Esophagus squamous epithelium (tissue), 5 donors: ENCODE results near the gene PSD2. TPM values are rescaled to one million over a fixed set of nuclear protein-coding genes. Genes with fewer than 3 reads are reported as not detected.

Source experiments
- DNase-seq: peaks from one replicate; lab custom pipeline; 2025; lab: John Stamatoyannopoulos, UW
- H3K27ac ChIP-seq, 4 donors: fragments of 200-600 bp; sonication (generic); one replicate each; pipeline ENCODE4 v1.5.1; 2016 to 2019; ENCODE audit warnings: mild to moderate bottlenecking in 1 of 4
- H3K27me3 ChIP-seq, 4 donors: fragments of 200-600 bp; sonication (generic); 1 replicate in 3 of 4; 2 replicates in 1 of 4; pipeline versions ENCODE4 v1.5.1 to v1.6.0; 2017 to 2021; ENCODE audit warnings: antibody characterized with exemption in 1 of 4
- H3K36me3 ChIP-seq, 3 donors: fragments of 200-600 bp; sonication (generic); one replicate each; pipeline ENCODE4 v1.5.1; 2016 to 2019
- H3K4me1 ChIP-seq, 3 donors: fragments of 200-600 bp; sonication (generic); one replicate each; pipeline ENCODE4 v1.5.1; 2017 to 2019
- H3K4me3 ChIP-seq, 4 donors: fragments of 200-600 bp; sonication (generic); 1 replicate in 3 of 4; 2 replicates in 1 of 4; pipeline ENCODE4 v1.5.1; 2016 to 2019; ENCODE audit warnings: mild to moderate bottlenecking in 2 of 4, moderate library complexity in 1 of 4
- H3K9me3 ChIP-seq, 3 donors: fragments of 200-600 bp; sonication (generic); one replicate each; pipeline ENCODE4 v1.5.1; 2016 to 2019
- POLR2A ChIP-seq, 4 donors: fragments of 450-650 bp; IDR thresholded peaks; one replicate each; pipeline ENCODE4 v1.6.1; 2017; ENCODE audit warnings: antibody characterized with exemption in 4 of 4, mild to moderate bottlenecking in 4 of 4, moderate library complexity in 3 of 4
- WGBS, 2 donors: methylation state at CpG; one replicate each; pipeline ENCODE4 v1.1.5; 2018; 5-methylcytosine and 5-hydroxymethylcytosine counted together
- intact Hi-C: fragments of 100-400 bp; cut with DNase I; formaldehyde crosslinking; loops from one replicate; pipeline ENCODE4 v1.15.0; 2022
- total RNA-seq, 4 donors: library from RNA; depleted of rRNA; stranded (reverse); fragments of >200 nt; gene quantifications; one replicate each; pipeline ENCODE4 v1.1.0, GENCODE V29; 2016
- TF ChIP-seq, protein P1 (sequence below), 6 experiments: fragments of 450-650 bp in 4 of 6; fragments of 200-600 bp in 2 of 6; sonication (generic) in 2 of 6; IDR thresholded peaks; one replicate each; pipeline ENCODE4 v1.5.1; 2016 to 2019; ENCODE audit warnings: antibody characterized with exemption in 6 of 6, mild to moderate bottlenecking in 4 of 6, moderate library complexity in 4 of 6
- donor health status: DM: yes; HTN: yes; CAD: no.

Gene PSD2
- total RNA-seq, 4 donors from 2014 or later = not detected

DNA sequence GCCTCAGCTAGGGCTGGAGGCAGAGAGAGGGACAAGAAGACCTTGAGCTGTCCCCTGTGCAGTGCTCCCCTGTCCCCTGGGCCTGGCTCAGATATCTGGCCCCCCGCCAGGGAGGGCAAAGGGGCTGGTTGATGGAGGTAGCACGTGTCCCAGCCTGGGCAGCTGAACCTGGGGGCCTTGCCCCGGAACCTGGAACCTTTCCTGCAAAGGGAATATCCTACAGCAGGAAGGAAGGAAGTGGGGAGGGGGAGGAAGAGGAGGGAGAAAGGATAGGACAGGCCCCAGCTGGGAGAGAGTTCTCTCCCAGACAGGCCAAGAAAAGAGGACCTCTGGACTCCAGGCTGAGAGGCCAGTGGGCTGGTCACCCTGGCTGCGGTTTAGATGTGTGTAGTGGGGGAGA, 27.6 kb upstream of the PSD2 start:
- H3K4me3 ChIP-seq = no peak overlapping the region
- DNase-seq = no peak
- intact Hi-C loops = no loop called here
- TF ChIP-seq POLR2A (IDR thresholded peaks at IDR 0.05) = no peak
- peaks cover 3 to 26% (median 10%) of the 10 kb centered on the region in 4 donors for H3K27me3 ChIP-seq
- H3K27ac ChIP-seq = no peak overlapping the region
- no peaks in the 10 kb centered on the region for H3K36me3 ChIP-seq
- no peaks in the 10 kb centered on the region for H3K9me3 ChIP-seq
- peaks cover 0 to 27% (median 0%) of the 10 kb centered on the region in 3 donors for H3K4me1 ChIP-seq
- 56 to 57% methylated on average over 1 to 3 of the region's 4 CpGs for WGBS, 2 donors

DNA sequence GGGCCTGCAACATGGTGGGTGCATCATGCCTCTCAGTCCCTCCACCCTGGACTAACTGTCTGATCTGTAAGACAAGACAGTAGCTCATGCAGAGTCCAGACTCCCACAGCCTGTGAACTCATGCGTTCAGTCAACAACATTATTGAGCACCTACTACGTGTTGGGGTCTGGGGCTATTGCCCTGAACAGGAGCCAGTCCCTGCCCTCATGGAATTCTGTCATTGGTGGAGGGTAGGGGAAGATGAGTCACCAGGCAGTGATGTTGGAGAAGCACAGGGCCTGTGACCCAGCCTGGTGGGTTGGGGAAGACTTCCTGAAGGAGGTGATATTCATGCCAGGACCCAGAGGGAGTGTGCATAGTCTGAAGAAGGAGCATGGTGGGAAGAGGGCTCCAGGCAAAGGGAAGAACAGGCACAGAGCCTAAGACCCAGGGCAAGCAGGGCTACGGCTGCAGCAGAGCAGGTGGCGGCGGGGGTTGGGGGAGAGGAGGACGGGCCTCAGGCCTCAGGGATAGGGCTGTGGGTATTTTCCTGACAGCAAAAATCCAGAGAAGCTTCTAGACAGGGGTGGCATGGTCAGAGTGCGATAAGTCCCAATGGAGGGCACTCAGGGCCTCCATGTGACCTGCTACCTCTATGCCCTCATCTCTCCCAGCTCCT, 26.7 kb upstream of the PSD2 start:
- DNase-seq = no peak
- no peaks in the 10 kb centered on the region for H3K36me3 ChIP-seq
- no peaks in the 10 kb centered on the region for H3K9me3 ChIP-seq
- H3K4me3 ChIP-seq = no peak overlapping the region
- intact Hi-C loops = no loop called here
- WGBS, 2 donors = 85 to 86% methylated on average over 6 to 7 of the region's 7 CpGs
- peaks cover 3 to 16% (median 9%) of the 10 kb centered on the region in 4 donors for H3K27me3 ChIP-seq
- peaks cover 0 to 27% (median 0%) of the 10 kb centered on the region in 3 donors for H3K4me1 ChIP-seq
- H3K27ac ChIP-seq = no peak overlapping the region
- TF ChIP-seq, protein P1, sequence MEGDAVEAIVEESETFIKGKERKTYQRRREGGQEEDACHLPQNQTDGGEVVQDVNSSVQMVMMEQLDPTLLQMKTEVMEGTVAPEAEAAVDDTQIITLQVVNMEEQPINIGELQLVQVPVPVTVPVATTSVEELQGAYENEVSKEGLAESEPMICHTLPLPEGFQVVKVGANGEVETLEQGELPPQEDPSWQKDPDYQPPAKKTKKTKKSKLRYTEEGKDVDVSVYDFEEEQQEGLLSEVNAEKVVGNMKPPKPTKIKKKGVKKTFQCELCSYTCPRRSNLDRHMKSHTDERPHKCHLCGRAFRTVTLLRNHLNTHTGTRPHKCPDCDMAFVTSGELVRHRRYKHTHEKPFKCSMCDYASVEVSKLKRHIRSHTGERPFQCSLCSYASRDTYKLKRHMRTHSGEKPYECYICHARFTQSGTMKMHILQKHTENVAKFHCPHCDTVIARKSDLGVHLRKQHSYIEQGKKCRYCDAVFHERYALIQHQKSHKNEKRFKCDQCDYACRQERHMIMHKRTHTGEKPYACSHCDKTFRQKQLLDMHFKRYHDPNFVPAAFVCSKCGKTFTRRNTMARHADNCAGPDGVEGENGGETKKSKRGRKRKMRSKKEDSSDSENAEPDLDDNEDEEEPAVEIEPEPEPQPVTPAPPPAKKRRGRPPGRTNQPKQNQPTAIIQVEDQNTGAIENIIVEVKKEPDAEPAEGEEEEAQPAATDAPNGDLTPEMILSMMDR (IDR thresholded peaks at IDR 0.05) = no peak
- TF ChIP-seq POLR2A (IDR thresholded peaks at IDR 0.05) = no peak

DNA sequence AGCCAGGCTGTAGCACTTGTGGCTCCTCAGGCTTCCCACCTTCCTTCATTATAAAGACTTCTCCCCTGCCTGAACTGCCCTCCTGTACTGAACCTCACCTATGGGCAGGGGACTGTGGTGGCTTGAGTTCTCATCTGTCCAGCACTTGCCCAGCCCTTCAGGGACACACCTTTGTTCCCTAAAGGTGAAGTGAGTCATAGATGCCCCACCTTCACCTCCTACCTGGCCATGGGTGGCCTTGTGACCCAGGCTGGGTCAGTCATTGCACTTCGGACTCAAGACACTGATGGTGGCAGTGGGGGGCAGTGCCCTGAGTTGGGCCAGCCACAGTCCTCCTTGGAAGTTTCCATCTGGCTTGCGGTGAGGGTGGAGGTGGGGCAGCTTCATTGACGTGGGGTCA, 26.1 kb upstream of the PSD2 start:
- Histone ChIP-seq H3K27me3 (peaks cover 0 to 14% (median 5%) of the 10 kb centered on the region in 4 donors), H3K27ac (no peak overlapping the region), H3K4me3 (no peak overlapping the region), H3K9me3 (no peaks in the 10 kb centered on the region), H3K4me1 (peaks cover 0 to 22% (median 0%) of the 10 kb centered on the region in 3 donors), H3K36me3 (no peaks in the 10 kb centered on the region)
- no peak for DNase-seq
- intact Hi-C loops = no loop called here
- no peak for TF ChIP-seq POLR2A (IDR thresholded peaks at IDR 0.05)
- TF ChIP-seq, protein P1 (IDR thresholded peaks at IDR 0.05) = no peak
- WGBS, 2 donors = 57% methylated on average over 1 of the region's 3 CpGs; no CpG with 5 or more reads in 1 of the 2 donors

DNA sequence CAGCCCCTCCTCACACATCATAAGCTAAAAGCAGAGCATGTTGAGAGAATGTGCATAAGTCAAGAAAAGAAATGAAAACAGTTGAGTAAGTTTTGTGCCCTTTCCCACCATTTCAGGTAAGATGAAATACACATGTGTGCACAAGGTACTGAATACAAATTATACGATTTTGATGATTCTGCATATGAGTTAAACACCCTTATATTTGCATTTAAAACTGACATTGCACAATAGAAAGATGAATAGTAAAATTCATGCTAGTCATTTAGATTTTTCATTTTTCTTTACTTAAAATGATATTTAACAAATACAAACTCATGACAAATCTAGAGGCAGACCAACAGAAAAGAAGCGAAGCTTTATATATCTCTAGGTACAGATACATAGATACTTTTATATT, 24.9 kb upstream of the PSD2 start:
- no peaks in the 10 kb centered on the region for H3K9me3 ChIP-seq
- no peak for DNase-seq
- intact Hi-C loops = no loop called here
- TF ChIP-seq, protein P1 (IDR thresholded peaks at IDR 0.05) = no peak
- TF ChIP-seq POLR2A (IDR thresholded peaks at IDR 0.05) = no peak
- H3K4me1 ChIP-seq = peaks cover 0 to 17% (median 0%) of the 10 kb centered on the region in 3 donors
- no peak overlapping the region for H3K27ac ChIP-seq
- H3K27me3 ChIP-seq = peaks cover 0 to 6% (median 0%) of the 10 kb centered on the region in 4 donors
- no peak overlapping the region for H3K4me3 ChIP-seq
- WGBS, 2 donors = 74 to 81% methylated on average over 2 of the region's 2 CpGs
- no peaks in the 10 kb centered on the region for H3K36me3 ChIP-seq

DNA sequence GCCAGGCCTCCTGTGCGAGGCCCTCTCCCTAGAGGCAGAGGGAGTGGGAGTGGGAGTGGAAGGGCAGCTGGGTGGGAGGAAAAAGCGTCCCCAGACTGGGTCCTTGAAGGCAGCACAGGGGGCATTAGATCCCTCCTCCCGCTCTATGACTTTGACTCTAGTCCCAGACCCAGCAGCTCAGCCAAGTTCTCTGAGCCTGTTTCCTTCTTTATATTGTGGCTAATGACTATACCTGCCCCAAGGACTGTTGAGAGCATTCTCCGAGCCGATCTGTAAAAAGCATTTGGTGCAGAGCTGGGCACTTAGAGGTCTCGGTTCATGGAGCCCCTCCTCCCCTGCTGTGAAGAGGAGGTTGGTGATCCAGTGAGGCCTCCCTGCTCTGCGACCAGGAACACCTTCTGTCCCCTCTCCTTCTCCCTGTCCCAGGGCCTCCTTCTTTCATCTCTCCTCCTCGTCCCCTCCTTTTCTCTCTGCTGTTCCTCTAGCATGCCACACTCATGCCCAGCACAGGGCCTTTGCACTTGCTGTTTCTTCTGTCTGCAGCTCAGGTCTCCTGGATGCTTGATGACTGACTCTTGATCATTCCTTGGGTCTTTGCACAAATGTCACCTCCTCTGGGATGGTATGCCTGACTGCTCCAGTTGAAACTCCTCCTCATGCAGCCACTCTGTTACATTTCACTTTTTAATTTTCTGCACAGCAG, 23.4 kb upstream of the PSD2 start:
- intact Hi-C loops = no loop called here

More for the DNA sequence above, 23.4 kb upstream of the PSD2 start:
- H3K4me1 ChIP-seq = peaks cover 0 to 13% (median 0%) of the 10 kb centered on the region in 3 donors
- TF ChIP-seq, protein P1 (IDR thresholded peaks at IDR 0.05) = no peak
- no peak for TF ChIP-seq POLR2A (IDR thresholded peaks at IDR 0.05)
- WGBS, 2 donors = 86% methylated on average over 5 to 7 of the region's 8 CpGs
- H3K36me3 ChIP-seq = no peaks in the 10 kb centered on the region
- no peak overlapping the region for H3K27ac ChIP-seq
- no peaks in the 10 kb centered on the region for H3K9me3 ChIP-seq
- H3K27me3 ChIP-seq = peaks cover 0 to 6% (median 0%) of the 10 kb centered on the region in 4 donors
- no peak overlapping the region for H3K4me3 ChIP-seq
- DNase-seq = no peak
